Naive thymus-derived CD4-positive, alpha-beta T cell (primary cell): ENCODE data around the gene FCHSD2. TPM values are rescaled to one million over a fixed set of nuclear protein-coding genes. Genes with fewer than 3 reads are reported as not detected.
"Not testable (repeated sequence)": the region's sequence is repeated elsewhere in the genome, so short reads cannot be mapped to it uniquely, and the experiment has no call there.

Experiments used
- ATAC-seq: fragments of 150-1000 bp; cut with Tn5 transposase; 2 replicates; pipeline ENCODE4 v1.10.0; 2021; ENCODE audit warnings: mild to moderate bottlenecking, moderate library complexity
- CTCF ChIA-PET: fragments of 350-600 bp; sonication (Branson Sonifier 250); formaldehyde crosslinking; loops from one replicate; lab custom pipeline; 2021; ENCODE audit warnings: antibody characterized with exemption; lab: Charles Lee
- POLR2A ChIA-PET: fragments of 350-600 bp; sonication (Branson Sonifier 250); formaldehyde crosslinking; loops from one replicate; lab custom pipeline; 2021; ENCODE audit warnings: antibody characterized with exemption, inconsistent platforms; lab: Charles Lee
- DNase-seq, 9 donors: peaks; one replicate each; pipeline versions ENCODE4 v3.0.0 to v3.0.0-alpha.2; 2020 to 2022; ENCODE audit warnings: mixed read lengths in 1 of 9
- H3K27ac ChIP-seq: one replicate; pipeline ENCODE4 v1.7.0; 2013; ENCODE audit warnings: mild to moderate bottlenecking, low read depth, low read length, moderate library complexity
- H3K27me3 ChIP-seq, 2 donors: one replicate each; pipeline ENCODE4 v1.7.0; 2013; ENCODE audit warnings: low read length in 2 of 2, mild to moderate bottlenecking in 2 of 2, moderate library complexity in 2 of 2; ENCODE audit not compliant: control insufficient read depth in 2 of 2, insufficient read depth in 2 of 2
- H3K36me3 ChIP-seq, 3 experiments: 1 replicate in 2 of 3; 2 replicates in 1 of 3; pipeline ENCODE4 v1.7.0; 2013; ENCODE audit warnings: low read length in 3 of 3, mild to moderate bottlenecking in 3 of 3, moderate library complexity in 1 of 3; ENCODE audit not compliant: insufficient read depth in 3 of 3, control insufficient read depth in 2 of 3
- H3K4me1 ChIP-seq, 2 donors: one replicate each; pipeline ENCODE4 v1.7.0; 2013; ENCODE audit warnings: low read length in 2 of 2, mild to moderate bottlenecking in 2 of 2, moderate library complexity in 1 of 2; ENCODE audit not compliant: control insufficient read depth in 2 of 2, insufficient read depth in 2 of 2
- H3K4me3 ChIP-seq: 2 replicates; pipeline ENCODE4 v1.7.0; 2013; ENCODE audit warnings: mild to moderate bottlenecking, low read length
- H3K9me3 ChIP-seq, 3 experiments: 1 replicate in 2 of 3; 2 replicates in 1 of 3; pipeline ENCODE4 v1.7.0; 2013; ENCODE audit warnings: low read length in 3 of 3; ENCODE audit not compliant: control insufficient read depth in 2 of 3
- H3K27ac Mint-ChIP-seq, 9 donors: one replicate each; pipeline ENCODE4 v1.8.0; 2020 to 2022; ENCODE audit warnings: mixed read lengths in 9 of 9, mild to moderate bottlenecking in 8 of 9, moderate library complexity in 5 of 9, inconsistent platforms in 2 of 9
- H3K27me3 Mint-ChIP-seq, 5 donors: one replicate each; pipeline ENCODE4 v1.8.0; 2021 to 2022; ENCODE audit warnings: mixed read lengths in 5 of 5, mild to moderate bottlenecking in 1 of 5
- H3K36me3 Mint-ChIP-seq, 5 donors: one replicate each; pipeline ENCODE4 v1.8.0; 2020 to 2022; ENCODE audit warnings: mixed read lengths in 5 of 5, mild to moderate bottlenecking in 3 of 5, inconsistent platforms in 1 of 5
- H3K4me1 Mint-ChIP-seq, 7 donors: one replicate each; pipeline ENCODE4 v1.8.0; 2020 to 2022; ENCODE audit warnings: mixed read lengths in 7 of 7, mild to moderate bottlenecking in 3 of 7, inconsistent platforms in 1 of 7
- H3K4me3 Mint-ChIP-seq, 10 donors: one replicate each; pipeline ENCODE4 v1.8.0; 2020 to 2022; ENCODE audit warnings: mild to moderate bottlenecking in 10 of 10, mixed read lengths in 10 of 10, moderate library complexity in 6 of 10, inconsistent platforms in 2 of 10
- H3K9me3 Mint-ChIP-seq, 11 donors: one replicate each; pipeline ENCODE4 v1.8.0; 2020 to 2022; ENCODE audit warnings: mixed read lengths in 11 of 11, mild to moderate bottlenecking in 4 of 11, inconsistent platforms in 1 of 11, moderate library complexity in 1 of 11
- intact Hi-C, 2 donors: fragments of 100-400 bp; cut with micrococcal nuclease; formaldehyde crosslinking; loops; one replicate each; pipeline ENCODE4 v1.15.1; 2023
- polyA plus RNA-seq, 2 donors: library from polyadenylated mRNA; unstranded; fragments of 300-500 nt; fragmentation: Illumina TruSeq; gene quantifications; one replicate each; pipeline ENCODE4 v1.2.3, GENCODE V29; 2021
- total RNA-seq, 6 experiments: library from RNA in 5 of 6; stranded (reverse) in 5 of 6; gene quantifications; 1 replicate in 5 of 6; 2 replicates in 1 of 6; pipeline ENCODE4 v1.2.3 and lab custom pipeline; 2021 to 2026

Gene FCHSD2
- total and polyA plus RNA-seq, 7 experiments from 2014 or later, result 18.3 to 69.9 (median 48.6) TPM

DNA sequence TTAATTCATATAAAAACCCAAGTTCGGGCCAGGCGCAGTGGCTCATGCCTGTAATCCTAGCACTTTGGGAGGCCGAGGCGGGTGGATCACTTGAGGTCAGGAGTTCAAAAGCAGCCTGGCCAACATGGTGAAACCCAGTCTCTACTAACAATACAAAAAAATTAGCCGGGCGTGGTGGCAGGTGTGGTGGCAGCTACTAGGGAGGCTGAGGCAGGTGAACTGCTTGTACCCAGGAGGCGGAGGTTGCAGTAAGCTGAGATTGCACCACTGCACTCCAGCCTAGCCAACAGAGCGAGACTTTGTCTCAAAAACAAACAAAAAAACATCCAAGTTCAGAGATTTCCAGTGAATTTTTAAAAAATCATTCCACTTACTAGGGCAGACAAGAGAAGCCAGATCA, 5.4 kb downstream of the FCHSD2 start:
- Histone ChIP-seq H3K36me3 (peaks cover 0 to 15% (median 0%) of the 10 kb centered on the region in 3 experiments), H3K4me1 (peaks cover 15 to 16% of the 10 kb centered on the region in 2 donors)
- ChIA-PET POLR2A (interaction anchor here (0.6 to 0.9 kb wide), 3 partner anchors 16 to 155 kb away, joined by 3 read pairs; no protein-coding TSS in a partner anchor), CTCF (interaction anchor here (0.6 kb wide), 1 partner anchor 427 kb away, joined by 5 read pairs; no protein-coding TSS in a partner anchor)
- H3K36me3 Mint-ChIP-seq, result peaks cover 0 to 40% (median 12%) of the 10 kb centered on the region in 5 donors
- not testable (repeated sequence) for H3K27me3 ChIP-seq, DNase-seq, H3K9me3 ChIP-seq, H3K27me3 Mint-ChIP-seq, H3K27ac ChIP-seq, H3K27ac Mint-ChIP-seq, H3K4me3 ChIP-seq, ATAC-seq, H3K9me3 Mint-ChIP-seq
- H3K4me1 Mint-ChIP-seq, result peaks cover 14 to 63% (median 55%) of the 10 kb centered on the region in 7 donors
- intact Hi-C loops, result loop anchor here in 1 of 2 donors (5.0 kb wide), 1 partner anchor 214 kb away; no protein-coding TSS in a partner anchor
- H3K4me3 Mint-ChIP-seq, result peak overlapping the region in 1 of 10 donors; percentile 29

DNA sequence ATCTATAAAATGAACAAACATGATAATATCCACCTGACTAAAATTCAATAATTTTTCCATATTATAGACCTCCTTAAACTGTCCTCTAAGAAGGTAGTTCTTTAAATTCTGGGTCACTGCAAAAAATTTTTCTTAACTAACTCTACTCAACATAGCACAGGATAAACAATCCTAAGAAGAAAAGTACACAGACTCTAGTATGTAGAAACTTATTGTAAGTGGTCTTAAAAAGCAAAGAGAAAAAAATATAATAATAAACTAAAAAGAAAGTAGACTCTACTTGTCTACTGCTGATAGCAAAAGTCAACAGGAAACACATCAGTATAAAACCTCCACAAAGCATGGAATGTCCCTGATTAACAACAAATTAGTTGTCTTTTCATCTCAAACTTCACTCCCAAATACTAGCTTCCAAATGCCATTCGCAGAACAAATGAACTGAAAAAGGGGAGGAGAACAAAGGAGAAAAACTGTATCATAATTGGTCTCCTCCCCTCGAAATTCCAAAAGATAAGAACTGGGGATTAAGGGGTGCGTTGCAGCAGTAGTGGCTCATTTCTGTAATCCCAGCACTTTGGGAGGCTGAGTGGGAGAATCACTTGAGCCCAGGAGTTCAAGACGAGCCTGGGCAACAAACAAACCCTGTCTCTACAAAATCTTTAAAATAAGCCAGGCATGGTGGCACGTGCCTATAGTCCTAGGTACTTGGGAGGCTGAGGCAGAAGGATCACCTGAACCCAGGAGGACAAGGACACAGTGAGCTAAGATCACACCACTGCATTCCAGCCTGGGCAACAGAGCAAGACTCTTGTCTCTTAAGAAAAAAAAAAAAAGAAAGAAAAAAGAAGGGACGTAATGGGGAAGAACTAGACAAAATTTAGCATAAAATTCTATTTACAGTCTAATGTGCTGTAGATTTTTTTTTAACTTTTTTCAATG, 6.5 kb downstream of the FCHSD2 start:
- no peaks in the 10 kb centered on the region for H3K27me3 ChIP-seq
- no peak overlapping the region for H3K27ac ChIP-seq
- Mint-ChIP-seq H3K27ac (peak overlapping the region in 3 of 9 donors; percentile 5 to 70 (median 25)), H3K36me3 (peaks cover 0 to 44% (median 12%) of the 10 kb centered on the region in 5 donors), H3K4me3 (peak overlapping the region in 1 of 10 donors; percentile 50), H3K27me3 (no peaks in the 10 kb centered on the region), H3K9me3 (no peaks in the 10 kb centered on the region), H3K4me1 (peaks cover 11 to 61% (median 52%) of the 10 kb centered on the region in 7 donors)
- H3K36me3 ChIP-seq, result peaks cover 0 to 11% (median 0%) of the 10 kb centered on the region in 3 experiments
- DNase-seq, result no peak
- H3K4me1 ChIP-seq, result peaks cover 14% of the 10 kb centered on the region in 2 donors
- intact Hi-C loops, result loop anchor here in 1 of 2 donors (5.0 kb wide), 1 partner anchor 213 kb away; no protein-coding TSS in a partner anchor
- ATAC-seq, result no peak
- CTCF ChIA-PET, result interaction anchor here (0.6 kb wide), 2 partner anchors 428 to 1198 kb away, joined by 3 to 5 read pairs; no protein-coding TSS in a partner anchor
- POLR2A ChIA-PET, result no interaction called here
- no peak overlapping the region for H3K4me3 ChIP-seq
- no peaks in the 10 kb centered on the region for H3K9me3 ChIP-seq

DNA sequence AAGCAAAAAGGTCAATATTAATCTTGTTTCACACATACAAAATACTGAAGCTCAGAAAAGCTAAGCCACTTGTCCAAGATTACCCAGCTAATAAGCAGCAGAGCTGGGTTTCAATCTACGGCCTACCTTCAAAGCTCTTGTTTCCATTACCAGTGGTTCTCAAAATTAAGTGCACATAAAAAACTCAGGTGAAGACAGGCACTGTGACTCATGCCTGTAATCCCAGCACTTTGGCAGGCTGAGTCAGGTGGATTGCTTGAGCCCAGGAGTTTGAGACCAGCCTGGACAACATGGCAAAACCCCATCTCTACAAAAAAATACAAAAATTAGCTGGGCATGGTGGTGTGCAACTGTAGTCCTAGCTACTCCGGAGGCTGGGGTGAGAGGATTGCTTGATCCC, 9.8 kb downstream of the FCHSD2 start:
- CTCF ChIA-PET, POLR2A ChIA-PET: not testable (repeated sequence)
- peaks cover 0 to 57% (median 20%) of the 10 kb centered on the region in 5 donors for H3K36me3 Mint-ChIP-seq

DNA sequence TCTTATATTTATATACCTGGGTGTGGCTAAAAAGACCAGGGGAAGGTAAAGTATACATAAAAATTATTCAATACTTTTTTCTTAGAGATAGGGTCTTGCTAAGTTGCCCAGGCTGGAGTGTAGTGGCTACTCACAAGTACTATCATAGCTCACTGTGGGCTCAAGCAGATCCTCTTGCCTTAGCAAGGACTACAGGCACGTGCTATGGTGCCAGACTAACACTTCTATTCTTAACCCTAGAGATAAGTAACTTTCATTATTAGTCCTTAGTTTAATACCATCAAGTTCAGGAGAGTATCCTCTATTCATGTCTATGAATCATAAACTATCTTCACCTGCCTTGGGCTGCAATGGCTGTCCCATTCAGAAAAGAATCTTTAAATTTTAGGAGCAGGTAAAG, 11.9 kb downstream of the FCHSD2 start:
- H3K4me3 ChIP-seq, result no peak overlapping the region
- Mint-ChIP-seq H3K27ac (peak overlapping the region in 1 of 9 donors; percentile 50), H3K4me1 (peaks cover 0 to 21% (median 7%) of the 10 kb centered on the region in 7 donors), H3K27me3 (no peaks in the 10 kb centered on the region), H3K9me3 (peaks cover 0 to 6% (median 1%) of the 10 kb centered on the region in 11 donors), H3K4me3 (no peak overlapping the region), H3K36me3 (peaks cover 3 to 62% (median 28%) of the 10 kb centered on the region in 5 donors)
- H3K36me3 ChIP-seq, result peaks cover 0 to 22% (median 0%) of the 10 kb centered on the region in 3 experiments
- no peak overlapping the region for H3K27ac ChIP-seq
- H3K27me3 ChIP-seq, result no peaks in the 10 kb centered on the region
- ATAC-seq (no peak), DNase-seq (no peak)
- no peaks in the 10 kb centered on the region for H3K4me1 ChIP-seq
- H3K9me3 ChIP-seq, result peaks cover 0 to 6% (median 0%) of the 10 kb centered on the region in 3 experiments
- intact Hi-C loops, result no loop called here
- CTCF ChIA-PET, result no interaction called here
- POLR2A ChIA-PET, result interaction anchor here (1.4 kb wide), 1 partner anchor 13 kb away, joined by 5 read pairs; no protein-coding TSS in a partner anchor

More for the DNA sequence above, 9.8 kb downstream of the FCHSD2 start:
- H3K27ac Mint-ChIP-seq, H3K4me3 Mint-ChIP-seq, H3K9me3 ChIP-seq, H3K4me1 ChIP-seq, H3K27ac ChIP-seq, DNase-seq, H3K27me3 ChIP-seq, intact Hi-C loops, H3K27me3 Mint-ChIP-seq, H3K4me3 ChIP-seq, ATAC-seq, H3K9me3 Mint-ChIP-seq: not testable (repeated sequence)
- H3K4me1 Mint-ChIP-seq, result peaks cover under 1 to 39% (median 23%) of the 10 kb centered on the region in 7 donors
- H3K36me3 ChIP-seq, result peaks cover 0 to 19% (median 0%) of the 10 kb centered on the region in 3 experiments

DNA sequence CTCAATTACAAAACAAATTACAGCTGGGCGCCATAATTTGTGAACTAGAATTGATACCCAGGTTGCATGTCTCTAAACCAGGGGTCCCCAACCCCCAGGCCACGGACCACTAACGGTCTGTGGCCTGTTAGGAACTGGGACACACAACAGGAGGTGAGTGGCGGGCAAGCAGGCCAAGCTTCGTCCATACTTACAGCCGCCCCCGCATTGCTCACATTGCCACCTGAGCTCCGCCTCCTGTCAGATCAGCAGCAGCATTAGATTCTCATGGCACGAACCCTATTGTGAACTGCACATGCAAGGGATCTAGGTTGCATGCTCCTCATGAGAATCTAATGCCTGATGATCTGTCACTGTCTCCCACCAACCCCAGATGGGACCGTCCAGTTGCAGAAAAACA, 12.9 kb downstream of the FCHSD2 start:
- Histone ChIP-seq H3K27ac (no peak overlapping the region), H3K9me3 (peaks cover 0 to 11% (median 0%) of the 10 kb centered on the region in 3 experiments), H3K4me3 (no peak overlapping the region), H3K27me3 (no peaks in the 10 kb centered on the region), H3K4me1 (no peaks in the 10 kb centered on the region), H3K36me3 (peaks cover 0 to 18% (median 0%) of the 10 kb centered on the region in 3 experiments)
- Mint-ChIP-seq H3K4me3 (no peak overlapping the region), H3K36me3 (peaks cover 8 to 64% (median 37%) of the 10 kb centered on the region in 5 donors), H3K9me3 (peaks cover 0 to 13% (median 6%) of the 10 kb centered on the region in 11 donors), H3K27ac (no peak overlapping the region), H3K27me3 (no peaks in the 10 kb centered on the region), H3K4me1 (peaks cover 0 to 19% (median 7%) of the 10 kb centered on the region in 7 donors)
- ChIA-PET CTCF (interaction anchor here (0.6 kb wide), 1 partner anchor 162 kb away, joined by 4 read pairs; no protein-coding TSS in a partner anchor), POLR2A (no interaction called here)
- DNase-seq, result no peak
- intact Hi-C loops, result no loop called here
- ATAC-seq, result no peak

DNA sequence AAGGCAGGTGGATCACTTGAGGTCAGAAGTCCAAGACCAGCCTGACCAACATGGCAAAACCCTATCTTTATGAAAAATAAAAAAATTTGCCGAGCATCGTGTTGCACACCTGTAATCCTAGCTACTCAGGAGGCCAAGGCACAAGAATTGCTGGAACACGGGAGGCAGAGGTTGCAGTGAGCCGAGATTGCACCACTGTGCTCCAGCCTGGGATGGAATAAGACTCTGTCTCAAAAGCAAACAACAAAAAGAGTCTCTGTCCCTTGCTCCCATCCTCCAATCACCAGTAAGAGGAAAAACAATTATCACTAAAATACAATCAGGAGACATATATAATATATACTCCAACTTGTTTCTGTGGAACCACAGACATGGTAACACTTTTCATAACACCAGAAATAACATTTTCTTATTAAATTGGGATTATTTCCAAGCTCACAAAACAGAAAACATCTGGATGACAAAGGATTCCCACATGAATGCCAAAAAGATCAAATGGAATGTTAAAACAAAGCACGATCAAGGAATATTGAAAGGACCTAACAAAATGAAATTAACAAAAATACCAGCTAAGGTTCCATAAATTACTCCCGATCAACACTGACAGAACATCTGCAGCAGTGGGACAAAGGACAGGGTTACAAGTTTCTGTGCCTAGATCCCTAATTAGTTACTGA, 15.2 kb downstream of the FCHSD2 start:
- H3K4me1 ChIP-seq, result no peaks in the 10 kb centered on the region
- H3K4me3 ChIP-seq, result no peak overlapping the region
- no peak for DNase-seq
- Mint-ChIP-seq H3K4me3 (no peak overlapping the region), H3K9me3 (peaks cover 0 to 13% (median 6%) of the 10 kb centered on the region in 11 donors), H3K27me3 (no peaks in the 10 kb centered on the region), H3K4me1 (peaks cover 0 to 20% (median 12%) of the 10 kb centered on the region in 7 donors), H3K27ac (no peak overlapping the region), H3K36me3 (peaks cover 8 to 57% (median 39%) of the 10 kb centered on the region in 5 donors)
- intact Hi-C loops, result no loop called here
- ChIA-PET POLR2A (no interaction called here), CTCF (interaction anchor here (0.7 kb wide), 1 partner anchor 166 kb away, joined by 4 read pairs; no protein-coding TSS in a partner anchor)
- no peak for ATAC-seq
- H3K9me3 ChIP-seq, result peaks cover 0 to 11% (median 0%) of the 10 kb centered on the region in 3 experiments
- peaks cover 0 to 23% (median 0%) of the 10 kb centered on the region in 3 experiments for H3K36me3 ChIP-seq
- no peaks in the 10 kb centered on the region for H3K27me3 ChIP-seq
- no peak overlapping the region for H3K27ac ChIP-seq
